Activated CD4-positive, alpha-beta memory T cell treated with anti-CD3 and anti-CD28 coated beads for 36 hours (primary cell): ENCODE results near the gene FOXF1. TPM values are rescaled to one million over a fixed set of nuclear protein-coding genes. Genes with fewer than 3 reads are reported as not detected.

Experiments used
- CTCF ChIA-PET: fragments of 350-600 bp; sonication (Branson Sonifier 250); formaldehyde crosslinking; loops from one replicate; lab custom pipeline; 2021; ENCODE audit warnings: antibody characterized with exemption, inconsistent platforms; lab: Charles Lee
- POLR2A ChIA-PET: fragments of 350-600 bp; sonication (Branson Sonifier 250); formaldehyde crosslinking; loops from one replicate; lab custom pipeline; 2021; ENCODE audit warnings: antibody characterized with exemption; lab: Charles Lee
- DNase-seq: peaks from one replicate; pipeline ENCODE4 v3.0.0-alpha.2; 2020
- H3K27ac Mint-ChIP-seq: one replicate; pipeline ENCODE4 v1.8.0; 2021; ENCODE audit warnings: mixed read lengths
- H3K27me3 Mint-ChIP-seq: one replicate; pipeline ENCODE4 v1.8.0; 2021; ENCODE audit warnings: mixed read lengths
- H3K36me3 Mint-ChIP-seq: one replicate; pipeline ENCODE4 v1.8.0; 2021; ENCODE audit warnings: mixed read lengths
- H3K4me1 Mint-ChIP-seq: one replicate; pipeline ENCODE4 v1.8.0; 2021; ENCODE audit warnings: low read depth, mixed read lengths
- H3K4me3 Mint-ChIP-seq: one replicate; pipeline ENCODE4 v1.8.0; 2021; ENCODE audit warnings: mild to moderate bottlenecking, mixed read lengths
- H3K9me3 Mint-ChIP-seq: one replicate; pipeline ENCODE4 v1.8.0; 2021; ENCODE audit warnings: mixed read lengths
- intact Hi-C: fragments of 100-400 bp; cut with micrococcal nuclease; formaldehyde crosslinking; loops from one replicate; pipeline ENCODE4 v1.15.1; 2023
- total RNA-seq, 2 experiments: library from RNA; stranded (reverse); gene quantifications; one replicate each; pipeline ENCODE4 v1.2.3, GENCODE V29; 2021

Gene FOXF1
- total RNA-seq, 2 experiments from 2014 or later, result not detected

DNA sequence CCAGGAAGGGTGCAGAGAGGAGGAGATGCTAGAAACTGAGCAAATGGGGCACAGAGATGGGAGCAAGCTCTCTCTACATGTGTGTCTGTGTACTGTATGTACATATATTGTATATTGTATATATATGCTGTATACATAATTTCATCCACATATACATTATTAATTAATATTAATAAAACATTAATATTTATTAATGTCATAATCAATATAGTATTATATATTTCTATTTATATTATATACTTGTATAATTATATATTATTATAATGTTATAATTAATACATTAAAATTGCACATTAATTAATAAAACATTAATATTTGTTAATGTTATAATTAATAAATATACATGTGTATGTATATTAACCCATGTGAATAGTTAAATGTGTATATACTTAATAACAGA, 31.5 kb upstream of the FOXF1 start:
- DNase-seq, result no peak
- peaks cover 2% of the 10 kb centered on the region for H3K9me3 Mint-ChIP-seq
- H3K27me3 Mint-ChIP-seq, result peaks cover 34% of the 10 kb centered on the region
- no peaks in the 10 kb centered on the region for H3K4me1 Mint-ChIP-seq
- no peak overlapping the region for H3K27ac Mint-ChIP-seq
- ChIA-PET POLR2A (no interaction called here), CTCF (no interaction called here)
- no peak overlapping the region for H3K4me3 Mint-ChIP-seq
- intact Hi-C loops, result no loop called here
- H3K36me3 Mint-ChIP-seq, result no peaks in the 10 kb centered on the region

GRCh38 chr16:86479419-86479818, 30.9 kb upstream of the FOXF1 start:
- CTCF ChIA-PET, result no interaction called here
- H3K27ac Mint-ChIP-seq, result no peak overlapping the region
- peaks cover 8% of the 10 kb centered on the region for H3K9me3 Mint-ChIP-seq
- DNase-seq, result no peak
- H3K36me3 Mint-ChIP-seq, result no peaks in the 10 kb centered on the region
- POLR2A ChIA-PET, result no interaction called here
- no peak overlapping the region for H3K4me3 Mint-ChIP-seq
- intact Hi-C loops, result no loop called here
- peaks cover 32% of the 10 kb centered on the region for H3K27me3 Mint-ChIP-seq
- no peaks in the 10 kb centered on the region for H3K4me1 Mint-ChIP-seq

- Mint-ChIP-seq H3K4me3 (no peak overlapping the region), H3K27me3 (peaks cover 31% of the 10 kb centered on the region), H3K4me1 (no peaks in the 10 kb centered on the region), H3K27ac (no peak overlapping the region), H3K9me3 (peaks cover 8% of the 10 kb centered on the region), H3K36me3 (no peaks in the 10 kb centered on the region)
- DNase-seq, result no peak
- intact Hi-C loops, result no loop called here
- ChIA-PET POLR2A (no interaction called here), CTCF (no interaction called here)
These were observed 29.9 kb upstream of the FOXF1 start for GRCh38 chr16:86480444-86480843.

DNA sequence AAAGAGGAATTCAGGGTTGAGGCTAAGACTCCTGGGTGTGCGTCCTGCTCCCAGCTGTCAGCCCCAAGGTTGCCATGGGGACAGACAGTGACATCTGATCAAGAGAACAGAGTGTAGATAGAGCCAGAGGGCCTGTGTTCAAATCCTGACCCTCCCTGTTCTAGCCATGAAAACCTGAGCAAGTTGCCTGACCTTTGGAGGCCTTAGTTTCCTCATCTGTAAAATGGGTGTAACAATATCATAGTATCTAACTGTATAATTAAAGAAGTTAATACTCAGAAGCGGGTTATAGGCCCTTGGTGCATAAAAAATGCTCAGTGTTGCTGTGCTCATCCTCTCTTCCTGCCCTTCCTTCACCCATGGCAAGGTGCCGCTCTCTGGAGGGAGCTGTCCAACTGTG, 28.7 kb upstream of the FOXF1 start:
- no peaks in the 10 kb centered on the region for H3K36me3 Mint-ChIP-seq
- no peak for DNase-seq
- H3K27ac Mint-ChIP-seq, result no peak overlapping the region
- H3K4me1 Mint-ChIP-seq, result no peaks in the 10 kb centered on the region
- peaks cover 30% of the 10 kb centered on the region for H3K27me3 Mint-ChIP-seq
- H3K9me3 Mint-ChIP-seq, result peaks cover 8% of the 10 kb centered on the region
- intact Hi-C loops, result no loop called here
- ChIA-PET POLR2A (no interaction called here), CTCF (no interaction called here)
- no peak overlapping the region for H3K4me3 Mint-ChIP-seq

DNA sequence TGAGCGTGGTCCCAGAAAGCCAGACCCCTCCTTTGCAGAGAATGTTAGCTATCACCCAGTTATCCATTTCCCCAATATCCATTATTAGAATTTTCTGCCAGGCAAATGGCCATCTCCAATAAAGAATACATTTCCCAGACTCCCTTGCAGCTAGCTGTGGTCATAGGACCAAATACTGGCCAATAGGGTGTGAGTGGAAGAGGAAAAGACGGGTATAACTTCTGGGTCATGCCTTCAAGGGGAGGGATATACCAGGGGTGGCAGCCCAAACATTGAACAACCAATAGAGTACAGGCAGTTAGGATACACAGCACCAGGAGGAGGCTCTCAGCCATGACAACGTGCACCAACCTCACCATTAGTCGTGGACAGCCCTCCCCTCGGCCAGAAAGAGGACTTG, 26.1 kb upstream of the FOXF1 start:
- Mint-ChIP-seq H3K4me3 (no peak overlapping the region), H3K27ac (no peak overlapping the region), H3K9me3 (peaks cover 8% of the 10 kb centered on the region), H3K27me3 (peaks cover 14% of the 10 kb centered on the region), H3K4me1 (no peaks in the 10 kb centered on the region), H3K36me3 (no peaks in the 10 kb centered on the region)
- no peak for DNase-seq
- intact Hi-C loops, result no loop called here
- ChIA-PET CTCF (no interaction called here), POLR2A (no interaction called here)

- H3K27ac Mint-ChIP-seq, result no peak overlapping the region
- no peak overlapping the region for H3K4me3 Mint-ChIP-seq
- peaks cover 8% of the 10 kb centered on the region for H3K9me3 Mint-ChIP-seq
- intact Hi-C loops, result no loop called here
- ChIA-PET CTCF (no interaction called here), POLR2A (no interaction called here)
- H3K36me3 Mint-ChIP-seq, result no peaks in the 10 kb centered on the region
- no peaks in the 10 kb centered on the region for H3K4me1 Mint-ChIP-seq
- peaks cover 18% of the 10 kb centered on the region for H3K27me3 Mint-ChIP-seq
- DNase-seq, result no peak
These were observed 24.6 kb upstream of the FOXF1 start for GRCh38 chr16:86485746-86486145.

DNA sequence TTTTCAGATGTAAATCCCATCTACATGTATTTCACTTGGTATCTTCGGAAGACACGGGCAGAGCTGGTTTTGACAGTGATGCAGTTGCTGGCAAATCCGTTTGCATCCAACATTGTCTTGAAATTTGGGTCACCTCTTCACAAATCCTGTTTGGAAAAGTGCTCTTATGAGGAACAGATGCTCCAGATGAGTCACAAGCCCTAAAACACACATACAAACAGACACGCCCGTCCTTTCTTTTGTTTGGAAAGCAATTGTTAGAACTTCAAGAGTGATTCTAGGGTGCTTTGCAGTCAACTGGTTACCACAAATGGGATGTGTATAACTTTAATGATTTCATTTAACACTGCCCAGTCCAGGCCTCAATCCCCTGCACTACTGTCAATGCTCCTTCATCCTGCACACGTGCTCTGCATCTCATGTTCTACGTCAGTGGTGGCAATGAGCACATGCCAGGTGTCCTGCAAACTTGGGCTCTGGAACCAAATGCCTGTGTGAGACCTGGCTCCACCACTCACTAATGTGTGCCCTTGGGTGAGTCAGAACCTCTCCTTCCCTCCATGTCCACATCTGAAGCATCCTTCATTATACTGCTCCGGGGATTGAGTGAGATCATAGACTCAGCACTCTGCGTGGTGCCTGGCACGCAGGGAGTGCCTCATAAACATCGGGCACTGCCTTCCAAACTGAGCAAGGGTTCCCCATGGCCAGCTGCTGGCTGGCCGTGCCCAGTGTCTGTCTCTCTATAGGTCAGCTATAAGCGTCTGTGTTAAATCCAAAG, 19.3 kb upstream of the FOXF1 start:
- Mint-ChIP-seq H3K27ac (no peak overlapping the region), H3K4me3 (no peak overlapping the region)

DNA sequence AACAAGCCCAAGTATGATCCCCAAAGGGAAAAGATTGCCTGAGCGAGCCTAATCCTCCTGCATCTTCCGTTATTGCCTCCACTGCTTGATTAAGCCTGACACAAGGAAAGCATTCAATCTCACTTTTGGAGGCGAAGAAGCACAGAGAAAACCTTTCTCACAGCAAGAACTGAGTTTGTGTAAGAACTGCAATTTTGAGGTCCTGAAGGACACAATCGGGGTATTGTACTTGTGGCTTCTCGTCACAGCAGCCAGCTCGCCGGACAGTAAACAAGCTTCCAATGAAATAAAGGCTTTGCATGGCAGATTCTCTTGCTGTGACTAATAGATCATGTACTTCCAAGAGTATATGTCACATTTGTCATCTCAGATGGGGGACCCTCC, 18.7 kb upstream of the FOXF1 start:
- DNase-seq, result no peak
- H3K27me3 Mint-ChIP-seq, result peaks cover 53% of the 10 kb centered on the region
- POLR2A ChIA-PET, result no interaction called here
- H3K9me3 Mint-ChIP-seq, result no peaks in the 10 kb centered on the region
- intact Hi-C loops, result no loop called here
- H3K36me3 Mint-ChIP-seq, result no peaks in the 10 kb centered on the region
- CTCF ChIA-PET, result no interaction called here
- H3K4me3 Mint-ChIP-seq, result no peak overlapping the region
- no peaks in the 10 kb centered on the region for H3K4me1 Mint-ChIP-seq
- no peak overlapping the region for H3K27ac Mint-ChIP-seq

More for the DNA sequence above, 19.3 kb upstream of the FOXF1 start:
- no peaks in the 10 kb centered on the region for H3K36me3 Mint-ChIP-seq
- POLR2A ChIA-PET, result no interaction called here
- no peak for DNase-seq
- no peaks in the 10 kb centered on the region for H3K4me1 Mint-ChIP-seq
- CTCF ChIA-PET, result no interaction called here
- peaks cover 49% of the 10 kb centered on the region for H3K27me3 Mint-ChIP-seq
- intact Hi-C loops, result no loop called here
- no peaks in the 10 kb centered on the region for H3K9me3 Mint-ChIP-seq

DNA sequence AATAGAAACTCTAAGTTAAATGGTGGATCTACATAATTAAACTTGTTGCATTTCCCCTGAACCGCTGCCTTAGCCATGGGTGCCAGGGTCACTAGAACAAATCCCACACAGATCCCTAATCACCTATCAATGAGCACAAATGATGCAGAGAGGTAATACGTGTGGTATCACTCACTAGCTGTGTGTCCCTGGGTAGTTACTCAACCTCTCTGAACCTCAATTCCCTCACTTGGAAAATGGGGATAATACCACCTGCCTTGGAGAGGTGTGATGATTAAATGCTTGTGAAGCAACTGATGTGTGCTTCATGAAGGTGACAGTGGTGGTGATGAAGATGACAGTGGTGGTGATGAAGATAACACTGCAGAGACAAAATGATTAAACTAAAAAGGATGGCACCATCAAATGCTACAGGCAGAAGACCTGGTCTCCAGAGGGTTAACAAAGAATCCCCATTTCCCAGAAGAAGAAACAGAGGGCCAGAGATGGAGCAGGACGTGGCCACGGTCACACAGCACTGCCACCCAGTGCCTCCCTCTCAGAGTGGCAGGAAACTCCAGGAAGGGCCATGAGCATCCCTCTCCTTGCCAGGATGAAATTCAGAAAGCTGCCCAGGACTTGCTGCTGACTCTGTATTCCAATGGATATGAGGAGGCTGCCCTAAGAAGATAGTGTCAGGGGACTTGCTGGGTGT, 17.9 kb upstream of the FOXF1 start:
- Mint-ChIP-seq H3K36me3 (no peaks in the 10 kb centered on the region), H3K27ac (no peak overlapping the region), H3K9me3 (no peaks in the 10 kb centered on the region), H3K4me1 (no peaks in the 10 kb centered on the region), H3K4me3 (no peak overlapping the region), H3K27me3 (peaks cover 57% of the 10 kb centered on the region)
- ChIA-PET POLR2A (no interaction called here), CTCF (no interaction called here)
- no peak for DNase-seq
- intact Hi-C loops, result no loop called here

DNA sequence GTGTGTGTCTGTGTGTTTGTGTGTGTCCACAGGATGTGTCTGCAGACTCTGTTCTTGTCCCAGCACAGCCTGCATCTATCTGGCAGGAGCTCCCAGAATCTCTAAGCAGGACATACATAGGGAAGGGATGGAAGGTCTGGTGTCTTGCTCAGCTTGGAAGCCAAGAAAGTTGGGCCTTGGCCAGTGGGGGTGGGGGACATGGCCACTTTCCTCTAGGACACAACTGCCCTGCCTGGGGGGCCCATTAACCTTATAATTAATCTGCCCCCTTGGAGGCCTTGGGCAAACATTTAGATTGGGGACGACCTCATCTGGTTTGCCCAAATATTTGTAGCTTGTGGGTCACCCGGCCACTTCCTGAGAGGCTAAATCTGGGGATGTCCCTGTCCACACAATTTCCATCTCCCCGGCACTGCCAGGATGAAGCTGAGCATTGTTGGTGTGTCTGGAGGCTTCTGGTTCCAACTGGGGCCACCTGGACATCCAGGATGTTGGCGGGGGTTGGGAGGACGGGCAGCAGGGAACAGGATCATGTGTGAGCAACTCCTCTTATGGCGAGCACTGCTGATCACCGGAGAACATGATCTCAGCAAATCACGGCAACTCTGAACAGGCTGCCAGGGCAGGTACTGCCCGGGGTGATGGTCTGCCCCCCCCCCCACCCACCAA, 17.2 kb upstream of the FOXF1 start:
- ChIA-PET POLR2A (no interaction called here), CTCF (interaction anchor here (1.2 kb wide), 1 partner anchor 24 kb away, joined by 3 read pairs; no protein-coding TSS in a partner anchor)
- no peak for DNase-seq
- Mint-ChIP-seq H3K9me3 (no peaks in the 10 kb centered on the region), H3K27me3 (peaks cover 59% of the 10 kb centered on the region), H3K4me1 (no peaks in the 10 kb centered on the region), H3K36me3 (no peaks in the 10 kb centered on the region), H3K4me3 (no peak overlapping the region), H3K27ac (no peak overlapping the region)
- intact Hi-C loops, result no loop called here

DNA sequence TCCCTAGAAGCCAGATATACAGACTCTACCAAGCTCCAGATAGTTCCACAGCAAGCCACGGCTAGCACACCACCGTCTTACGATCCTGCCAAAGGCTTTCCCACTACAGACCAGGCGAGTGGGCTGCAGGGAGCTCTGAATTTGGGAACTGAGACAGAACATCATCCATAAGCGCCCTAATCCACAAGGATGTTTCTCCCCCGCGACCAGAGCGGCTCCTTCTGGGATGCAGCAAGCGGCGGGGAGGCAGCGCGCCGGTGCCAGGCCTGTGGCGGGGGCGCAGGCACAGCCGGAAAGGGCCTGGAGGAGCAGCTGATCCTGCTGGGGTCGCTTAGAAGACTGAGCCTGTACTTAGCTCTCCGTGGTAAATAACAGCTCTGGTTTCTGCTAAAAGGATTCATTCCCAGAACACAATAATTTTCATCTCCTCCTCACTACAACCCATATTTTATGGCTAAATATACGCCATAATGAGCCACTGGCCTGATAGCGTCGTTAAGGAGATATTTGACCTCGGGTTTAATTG, 16.2 kb upstream of the FOXF1 start:
- ChIA-PET CTCF (interaction anchor here (1.2 kb wide), 1 partner anchor 23 kb away, joined by 3 read pairs; no protein-coding TSS in a partner anchor), POLR2A (no interaction called here)
- Mint-ChIP-seq H3K9me3 (no peaks in the 10 kb centered on the region), H3K4me1 (no peaks in the 10 kb centered on the region), H3K36me3 (no peaks in the 10 kb centered on the region), H3K27me3 (peaks cover 63% of the 10 kb centered on the region), H3K27ac (no peak overlapping the region), H3K4me3 (no peak overlapping the region)
- DNase-seq, result no peak
- intact Hi-C loops, result no loop called here
